Suprapubic skin (tissue), 4 donors: Measurements from ENCODE around the gene CCDC87.

Experiments
- CTCF ChIP-seq, 2 donors: fragments of 200-600 bp in 1 of 2; fragments of 450-650 bp in 1 of 2; sonication (generic) in 1 of 2; IDR thresholded peaks; one replicate each; pipeline ENCODE4 v1.5.1; 2016 to 2019; ENCODE audit warnings: antibody characterized with exemption in 2 of 2, mild to moderate bottlenecking in 1 of 2, moderate library complexity in 1 of 2
- POLR2A ChIP-seq, 2 donors: fragments of 450-650 bp; IDR thresholded peaks; one replicate each; pipeline ENCODE4 v1.6.1; 2017; ENCODE audit warnings: antibody characterized with exemption in 2 of 2, mild to moderate bottlenecking in 2 of 2, moderate library complexity in 2 of 2
- POLR2AphosphoS5 ChIP-seq, 3 donors: sonication (generic); formaldehyde crosslinking; IDR thresholded peaks; one replicate each; pipeline ENCODE4 v1.6.1; 2017; ENCODE audit warnings: antibody characterized with exemption in 3 of 3

- TF ChIP-seq CTCF (IDR thresholded peaks at IDR 0.05) (no peak), POLR2A (IDR thresholded peaks at IDR 0.05) (no peak), POLR2AphosphoS5 (IDR thresholded peaks at IDR 0.05) (no peak)
Observed at GRCh38 chr11:66626926-66627325, 34.1 kb upstream of the CCDC87 start.
